OCI-LY3 (cell line): ENCODE results near the gene HYOU1.

Source experiments
- CTCF ChIP-seq: fragments of 200-600, 300-600 bp; sonication (generic); IDR thresholded peaks from 2 replicates; pipeline ENCODE4 v1.5.1; 2014; ENCODE audit warnings: antibody characterized with exemption, low read length, low read depth
- EZH2phosphoT487 ChIP-seq: fragments of 200-600 bp; shearing (Covaris generic); IDR thresholded peaks from 2 replicates; pipeline ENCODE4 v1.6.1; 2018; ENCODE audit warnings: antibody characterized with exemption, mixed run types, low read depth

- TF ChIP-seq CTCF (peak; percentile 47), EZH2phosphoT487 (no peak)
Observed at GRCh38 chr11:119055901-119056300, 1.1 kb downstream of the HYOU1 start.
